T47D (cell line): ENCODE measurements around the gene DLG4.
"Not testable (repeated sequence)": the region's sequence is repeated elsewhere in the genome, so short reads cannot be mapped to it uniquely, and the experiment has no call there.

Experiments
- DNase-seq, 2 experiments: peaks; one replicate each; pipeline versions ENCODE4 v3.0.0 to v3.0.0-alpha.2; 2011 to 2012; ENCODE audit warnings: low read depth in 1 of 2, low spot score in 1 of 2
- JUND ChIP-seq: IDR thresholded peaks from 2 replicates; pipeline ENCODE4 v1.6.1; 2012; ENCODE audit warnings: low read depth
- in situ Hi-C: cut with HindIII; loops from 2 replicates; pipeline ENCODE4 v1.10.0; 2016; ENCODE audit warnings: low sequenced_read_pairs, low pct_unique_long_range_greater_than_20kb

Gene DLG4

DNA sequence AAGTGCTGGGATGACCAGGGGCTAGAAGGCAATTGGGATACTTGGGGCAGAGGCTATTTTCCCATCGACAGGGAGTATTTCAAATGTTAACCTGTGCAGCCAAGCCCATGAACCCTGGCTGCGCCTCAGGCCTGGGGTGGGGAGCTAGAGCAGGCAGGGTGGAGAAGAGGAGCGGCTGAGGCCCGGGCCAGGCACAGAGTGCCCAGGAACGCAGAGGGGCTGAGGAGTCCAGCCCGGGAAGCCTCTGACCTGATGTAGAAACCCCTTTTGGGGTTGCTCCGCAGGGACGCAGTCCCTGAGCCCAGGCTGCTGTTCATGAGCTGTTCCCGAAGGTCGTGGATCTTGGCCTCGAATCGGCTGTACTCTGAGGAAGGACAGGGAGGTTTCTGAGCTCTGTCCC is 23.7 kb downstream of the DLG4 start:
- no peak for TF ChIP-seq JUND
- DNase-seq = no peak
- in situ Hi-C loops = no loop called here

DNA sequence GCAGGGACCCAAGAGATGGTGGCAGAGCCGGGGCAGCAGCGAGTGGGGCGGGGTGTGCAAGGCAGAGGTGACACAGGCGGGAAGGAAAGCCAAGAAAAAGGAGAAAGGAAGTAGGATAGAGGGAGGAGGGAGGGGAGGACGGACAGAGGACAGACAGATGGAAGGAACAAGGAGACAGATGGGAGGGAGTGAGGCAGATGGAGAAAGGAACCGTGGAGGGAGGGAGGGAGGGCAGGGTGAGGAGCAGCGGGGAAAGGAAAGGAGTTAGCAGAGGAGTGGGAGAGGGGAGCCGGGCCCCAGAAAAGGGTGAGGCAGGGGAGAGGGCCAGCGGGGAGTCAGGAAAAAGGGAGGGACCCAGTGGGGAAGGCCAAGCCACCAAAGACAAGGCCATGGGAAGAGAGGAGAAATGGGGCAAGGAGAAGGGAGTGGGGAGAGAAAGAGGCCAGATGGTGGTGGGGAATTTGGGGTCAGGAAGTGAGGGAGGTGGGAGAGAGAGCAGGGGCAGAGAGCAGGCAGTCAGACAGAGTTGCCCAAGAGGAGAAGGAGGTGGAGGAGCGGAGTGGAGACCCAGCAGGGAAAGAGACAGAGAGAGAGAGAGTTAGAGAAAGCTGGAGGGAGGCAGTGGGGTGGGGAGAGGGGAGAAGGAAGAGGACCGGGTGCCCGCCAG is 27.2 kb downstream of the DLG4 start:
- DNase-seq = no peak
- in situ Hi-C loops = no loop called here
- TF ChIP-seq JUND = no peak

DNA sequence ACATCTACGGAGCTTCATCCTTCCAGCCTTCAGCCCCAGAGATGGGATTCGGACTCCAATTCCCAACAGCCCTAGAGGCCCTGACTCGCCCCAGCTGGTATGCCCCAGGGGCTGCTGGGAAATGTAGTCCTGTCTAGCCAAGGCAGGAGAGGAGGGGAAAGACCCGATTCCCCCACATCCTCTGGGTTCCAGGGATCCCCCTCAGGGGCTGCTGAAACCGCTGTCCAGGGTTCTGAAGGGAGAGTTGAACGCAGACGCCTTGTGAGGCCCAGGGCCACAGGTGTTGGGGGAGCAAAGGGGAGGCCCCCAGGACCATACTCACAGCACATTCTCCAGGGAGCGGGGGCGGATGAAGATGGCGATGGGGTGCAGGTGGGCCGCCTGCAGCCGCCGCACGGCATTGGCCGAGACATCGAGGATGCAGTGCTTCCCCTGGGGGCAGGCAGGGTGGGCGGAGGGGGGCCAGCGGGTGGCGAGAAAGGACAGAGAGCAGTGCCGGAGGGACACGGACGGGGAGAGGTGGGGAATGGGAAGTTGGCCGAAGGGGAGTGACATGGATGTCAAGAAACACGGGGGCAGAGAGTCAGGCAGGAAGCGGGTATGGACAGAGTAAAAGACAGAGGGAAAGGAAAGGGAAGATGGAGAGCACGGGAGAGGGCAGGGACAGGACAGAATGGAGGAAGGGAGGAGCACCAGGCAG is 27.9 kb downstream of the DLG4 start:
- in situ Hi-C loops = no loop called here
- DNase-seq = peak; percentile 46 to 59
- TF ChIP-seq JUND = no peak

DNA sequence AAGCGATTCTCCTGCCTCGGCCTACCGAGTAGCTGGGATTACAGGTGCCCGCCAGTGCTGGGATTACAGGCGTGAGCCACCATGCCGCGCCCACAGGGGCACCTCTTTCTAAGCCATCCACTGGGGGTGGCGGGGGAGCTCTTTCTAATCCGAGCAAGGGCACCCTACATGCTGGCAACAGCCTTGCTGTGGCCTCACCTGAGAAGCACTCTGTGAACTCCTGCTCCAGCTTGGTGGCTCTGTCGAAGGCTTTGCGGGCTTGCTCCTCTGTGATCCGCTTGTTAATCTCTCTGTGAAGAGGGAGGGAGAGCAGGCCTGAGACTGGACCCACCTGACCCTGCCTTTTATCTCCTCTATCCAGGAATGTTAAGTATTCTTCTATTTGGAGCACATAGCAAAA is 28.6 kb downstream of the DLG4 start:
- no peak for DNase-seq
- in situ Hi-C loops = no loop called here
- no peak for TF ChIP-seq JUND

DNA sequence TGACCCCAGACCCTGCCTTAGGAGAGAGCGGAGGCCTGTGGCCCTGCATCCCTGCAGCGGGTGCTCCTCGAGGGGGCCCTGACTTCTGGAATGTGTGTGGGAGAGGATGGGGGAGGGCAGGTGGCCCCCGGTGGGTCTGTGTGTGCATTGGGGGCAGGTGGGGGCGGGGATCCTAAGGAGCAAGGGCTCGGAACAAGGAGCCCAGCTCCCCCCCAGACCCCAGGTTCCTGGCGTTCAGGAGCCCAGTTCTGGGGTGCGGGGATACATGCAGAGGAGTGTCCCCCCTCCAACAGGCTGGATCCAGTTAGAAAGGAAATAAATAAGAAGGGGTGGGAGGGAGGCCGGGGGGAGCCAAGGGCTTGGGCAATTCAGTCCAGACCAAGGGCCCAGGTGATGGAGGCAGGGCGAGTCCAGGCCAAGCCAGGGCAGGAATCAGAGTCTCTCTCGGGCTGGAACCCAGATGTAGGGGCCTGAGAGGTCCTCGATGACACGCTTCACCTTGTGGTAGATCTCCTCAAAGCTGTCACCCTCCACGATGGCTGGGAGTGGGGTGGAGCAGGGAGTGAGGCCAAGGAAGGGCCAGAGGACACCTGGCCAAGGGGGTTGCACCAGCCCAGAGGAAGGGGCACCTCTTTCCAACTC is 29.2 kb downstream of the DLG4 start:
- TF ChIP-seq JUND = no peak
- DNase-seq = no peak
- in situ Hi-C loops = no loop called here

DNA sequence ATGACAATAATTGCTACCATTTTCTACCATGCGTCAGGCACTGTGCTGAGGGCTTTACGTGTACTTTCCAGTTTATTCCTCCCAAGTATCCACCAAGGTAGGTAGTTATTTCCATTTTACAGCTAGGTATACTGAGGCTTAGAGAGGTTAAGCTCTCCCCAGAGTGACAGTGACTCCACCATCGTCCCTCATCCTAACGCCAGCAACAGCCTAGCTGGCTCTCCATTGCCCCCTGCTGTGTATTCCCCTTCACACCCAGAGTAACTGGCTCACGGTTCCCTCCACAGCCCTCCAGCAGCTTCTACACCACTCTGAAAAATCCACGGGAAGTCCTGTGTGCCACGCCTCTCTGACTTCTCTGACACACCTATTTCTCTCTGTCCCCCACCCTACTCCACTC is 33.4 kb downstream of the DLG4 start:
- no peak for TF ChIP-seq JUND
- in situ Hi-C loops = no loop called here
- no peak for DNase-seq

DNA sequence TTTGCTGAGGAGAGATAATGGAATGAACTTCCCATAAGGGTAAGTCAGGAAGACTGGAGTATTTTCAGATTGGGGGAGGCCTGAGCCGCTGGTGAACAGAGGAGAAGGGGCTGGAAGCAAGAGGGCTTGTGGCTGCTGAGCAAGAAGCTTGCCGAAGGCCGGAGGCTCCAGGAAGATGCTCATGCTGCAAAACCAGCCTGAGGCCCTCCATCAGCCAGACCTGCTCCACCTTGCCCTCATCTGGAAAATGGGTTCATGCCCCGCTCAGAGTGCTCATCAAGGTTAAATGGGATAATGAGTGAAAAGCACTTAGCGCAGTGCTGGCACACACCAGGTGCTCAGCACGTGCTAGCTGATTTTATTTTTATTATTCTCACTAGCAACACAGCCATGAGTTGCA is 35.0 kb downstream of the DLG4 start:
- in situ Hi-C loops = no loop called here
- no peak for DNase-seq
- TF ChIP-seq JUND = no peak

DNA sequence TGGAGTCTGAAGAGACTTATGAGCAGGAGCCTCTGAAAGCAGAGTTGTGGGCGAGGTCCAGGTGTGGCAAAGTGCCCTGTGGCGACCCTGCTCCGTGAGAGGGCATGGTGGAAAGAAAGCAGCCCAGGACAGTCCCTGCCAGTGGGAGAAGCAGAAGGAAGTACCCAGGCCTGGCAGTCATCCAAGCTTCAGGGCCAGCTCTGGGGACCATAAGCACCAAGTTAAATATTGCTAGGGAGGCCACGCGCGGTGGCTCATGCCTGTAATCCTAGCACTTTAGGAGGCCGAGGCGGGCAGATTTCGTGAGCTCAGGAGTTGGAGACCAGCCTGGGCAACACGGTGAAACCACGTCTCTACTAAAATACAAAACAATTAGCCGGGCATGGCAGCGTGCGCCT is 35.5 kb downstream of the DLG4 start:
- TF ChIP-seq JUND = no peak
- in situ Hi-C loops = no loop called here
- DNase-seq = no peak

DNA sequence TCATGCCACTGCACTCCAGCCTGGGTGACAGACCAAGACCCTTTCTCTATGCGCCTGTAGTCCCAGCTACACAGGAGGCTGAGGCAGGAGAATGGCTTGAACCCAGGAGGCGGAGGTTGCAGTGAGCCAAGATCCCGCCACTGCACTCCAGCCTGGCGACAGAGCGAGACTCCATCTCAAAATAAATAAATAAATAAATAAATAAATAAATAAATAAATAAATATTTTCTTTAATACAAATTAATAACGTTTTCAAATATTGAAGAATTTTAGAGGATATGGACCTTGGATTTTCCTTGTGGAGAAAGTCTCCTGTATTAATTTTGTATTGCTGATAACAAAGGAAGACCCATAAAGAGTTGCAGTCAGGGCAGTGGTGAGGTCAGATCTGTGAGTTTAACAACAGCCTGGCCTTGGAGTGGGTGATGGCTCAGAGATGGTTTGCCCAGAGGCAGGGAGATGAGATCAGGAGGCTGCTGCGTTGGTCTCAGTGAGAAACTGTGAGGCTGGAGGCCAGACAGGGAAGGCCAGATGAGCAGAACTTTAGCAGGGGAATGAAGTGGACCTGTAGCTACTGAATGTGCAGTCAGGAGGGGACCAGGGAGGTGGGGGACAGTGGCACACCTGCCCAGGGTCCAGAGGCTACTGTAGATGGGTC is 36.1 kb downstream of the DLG4 start:
- DNase-seq = no peak
- no peak for TF ChIP-seq JUND
- in situ Hi-C loops = no loop called here

DNA sequence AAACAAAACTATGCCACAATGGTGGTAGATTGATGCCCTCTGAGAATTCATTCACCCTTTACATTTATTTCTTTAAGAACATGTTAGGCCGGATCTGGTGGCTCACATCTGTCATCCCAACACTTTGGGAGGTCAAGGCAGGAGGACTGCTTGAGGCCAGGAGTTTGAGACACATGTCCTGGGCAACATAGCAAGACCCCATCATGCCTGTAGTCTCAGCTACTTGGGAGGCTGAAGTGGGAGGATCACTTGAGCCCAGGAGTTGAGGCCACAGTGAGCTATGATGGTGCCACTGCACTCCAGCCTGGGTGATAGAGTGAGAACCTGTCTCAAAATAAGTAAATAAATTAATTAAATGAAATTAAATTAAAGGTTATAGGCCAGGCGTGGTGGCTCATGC is 37.5 kb downstream of the DLG4 start:
- DNase-seq, in situ Hi-C loops: not testable (repeated sequence)

DNA sequence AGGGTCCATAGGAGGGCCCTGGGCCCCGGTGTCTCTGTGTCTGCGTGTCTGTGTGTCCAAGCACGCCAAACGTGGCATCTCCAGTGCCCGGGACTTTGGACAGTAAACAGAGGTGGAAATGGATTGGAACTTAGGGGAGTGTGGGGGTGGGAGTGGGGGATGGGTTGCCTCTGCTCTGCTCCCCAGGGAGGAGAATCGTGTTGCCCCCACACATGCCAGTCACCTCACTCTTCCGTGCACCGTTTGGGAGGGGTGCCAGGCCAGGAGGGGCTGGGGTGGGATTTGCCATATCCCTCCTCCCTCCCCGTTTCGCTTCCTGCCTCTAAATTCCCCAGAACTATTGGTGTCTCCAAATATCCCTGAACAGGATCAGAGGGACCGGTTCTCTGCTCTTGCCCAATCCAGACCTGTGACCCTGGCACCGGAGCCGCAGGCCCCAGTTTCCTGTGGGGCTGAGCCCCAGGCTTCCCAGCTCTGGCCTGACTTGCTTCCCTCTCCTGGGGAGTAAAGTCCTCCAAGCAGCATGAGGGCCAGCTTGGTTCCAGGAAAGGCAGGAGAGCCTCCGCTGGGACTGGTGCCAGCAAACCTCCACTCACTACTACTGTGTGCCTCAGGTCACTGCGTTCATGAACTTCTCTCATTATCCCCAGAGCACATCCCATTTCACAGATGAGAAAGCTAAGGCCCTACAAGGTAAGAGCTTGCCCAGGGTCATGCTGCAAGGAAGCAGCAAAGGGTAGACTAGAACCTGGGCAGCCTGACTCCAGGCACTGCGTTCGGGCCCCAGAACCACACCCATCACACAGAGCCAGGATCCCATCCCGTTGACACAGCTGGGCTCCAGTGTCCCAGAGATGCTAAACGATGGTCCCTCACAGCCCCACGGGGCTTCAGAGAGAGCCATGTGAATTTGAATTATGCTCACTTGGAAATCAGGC is 40.0 kb downstream of the DLG4 start, which contains the start of gene ASGR1:
Gene ASGR1 (minus strand): TSS at position 54 of the 938 bp plus-strand sequence. CDS start 807 bp downstream, outside the sequence.
- DNase-seq = no peak
- no peak for TF ChIP-seq JUND
- in situ Hi-C loops = no loop called here

DNA sequence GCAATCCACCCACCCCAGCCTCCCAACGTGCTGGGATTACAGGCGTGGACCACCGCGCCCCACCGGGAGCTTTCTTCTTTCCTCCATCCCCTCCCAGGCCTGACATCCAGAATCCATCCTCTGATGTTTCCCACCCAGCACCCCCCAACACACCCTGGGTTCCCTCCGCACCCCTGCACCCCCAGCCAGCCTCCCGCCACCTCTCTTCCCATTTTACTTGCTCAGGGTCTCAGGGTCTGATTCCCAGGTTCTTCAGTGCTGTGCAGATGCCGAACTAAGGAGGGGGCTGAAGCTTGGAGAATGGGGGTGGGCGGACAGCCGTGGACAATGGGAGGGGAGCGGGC is 40.7 kb downstream of the DLG4 start:
- no peak for DNase-seq
- TF ChIP-seq JUND = no peak
- in situ Hi-C loops = no loop called here
